Activated CD8-positive, alpha-beta memory T cell treated with anti-CD3 and anti-CD28 coated beads for 4 hours (primary cell): ENCODE results near the gene APOBEC3F.

Experiments
- DNase-seq, 2 donors: peaks; one replicate each; pipeline ENCODE4 v3.0.0-alpha.2; 2020; ENCODE audit warnings: low read depth in 2 of 2

APOBEC3F gene

DNA sequence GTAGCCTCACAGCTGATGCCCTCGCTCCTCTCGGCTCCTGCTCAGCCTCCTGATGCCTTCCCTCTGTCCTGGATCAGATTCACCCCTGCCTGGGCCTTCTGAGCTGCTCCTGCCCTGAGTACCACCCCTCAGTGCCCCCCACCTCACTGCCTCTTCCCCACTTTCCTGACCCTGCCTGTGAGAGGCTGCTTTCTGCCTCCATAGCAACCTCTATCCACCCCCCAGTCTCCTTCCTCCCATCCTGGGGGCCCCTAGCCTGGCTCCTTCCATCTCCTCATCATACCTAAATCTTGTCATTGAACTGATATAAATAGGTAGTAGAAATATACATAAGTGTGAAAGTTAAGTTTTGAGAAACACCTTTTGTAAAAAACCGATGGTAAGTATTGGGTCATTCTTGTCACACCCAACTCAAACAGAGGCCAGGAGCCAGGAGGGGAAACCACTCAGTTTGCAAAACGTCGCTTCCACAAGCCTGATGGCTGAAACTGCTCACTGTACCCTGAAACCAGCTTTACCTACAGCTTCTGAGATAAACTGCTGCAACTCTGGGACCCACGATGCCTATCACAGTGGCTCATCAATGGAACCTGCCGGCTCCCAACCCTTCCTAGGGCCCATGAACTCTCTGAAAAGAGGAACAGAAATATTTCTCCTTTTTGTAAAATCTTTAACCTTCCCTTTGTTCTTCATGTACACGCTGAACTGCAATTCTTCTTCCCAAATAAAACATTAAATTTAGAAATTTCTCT is 51.6 kb downstream of the APOBEC3F start:
- no peak for DNase-seq

DNA sequence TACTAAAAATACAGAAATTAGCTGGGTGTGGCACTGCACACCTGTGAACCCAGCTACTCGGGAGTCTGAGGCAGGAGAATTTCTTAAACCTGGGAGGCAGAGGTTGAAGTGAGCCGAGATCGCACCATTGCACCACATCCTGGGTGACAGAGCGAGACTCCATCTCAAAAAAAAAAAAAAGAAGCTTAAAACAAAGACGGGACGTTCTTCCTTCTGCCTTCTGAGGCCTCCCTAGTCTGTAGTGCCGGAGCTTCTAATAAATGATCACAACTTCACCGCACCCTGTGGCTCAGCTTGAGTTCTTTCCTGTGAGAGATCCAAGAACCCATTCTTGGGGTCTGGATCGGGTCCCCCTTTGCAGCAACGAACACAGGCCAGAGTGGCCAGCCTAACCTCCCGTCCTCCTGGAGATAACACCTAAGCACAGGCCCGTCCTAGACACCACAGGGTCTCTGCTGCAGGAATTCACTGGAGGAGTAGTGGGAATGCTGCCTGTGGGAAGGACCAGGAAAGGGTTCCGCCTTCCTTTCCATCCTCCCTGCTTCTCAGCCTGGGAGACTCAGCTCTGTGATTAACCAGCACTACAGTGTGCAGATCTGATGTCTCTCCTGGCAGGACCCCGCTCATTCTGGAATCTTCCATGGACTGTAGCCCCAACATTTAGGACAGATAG is 54.2 kb downstream of the APOBEC3F start:
- DNase-seq, result no peak

DNA sequence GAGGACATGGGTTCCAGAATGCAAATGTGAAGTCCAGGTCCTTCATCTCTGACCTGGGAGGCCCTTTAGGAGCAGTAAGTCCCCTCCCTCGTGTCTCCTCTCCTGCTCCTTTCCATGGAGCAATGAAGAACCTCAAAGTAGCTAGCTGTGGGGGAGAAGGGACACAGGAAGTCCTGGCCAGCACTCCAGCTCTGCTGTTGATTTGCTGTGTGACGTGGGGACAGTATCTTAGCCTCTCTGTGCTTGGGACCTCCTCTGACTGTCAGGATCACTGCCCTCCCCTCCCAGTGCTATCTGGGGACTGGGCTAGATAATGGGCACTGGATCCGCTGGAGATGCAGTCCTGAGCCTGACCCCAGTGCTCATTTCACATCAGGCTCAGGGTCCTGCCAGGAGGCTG is 55.3 kb downstream of the APOBEC3F start:
- no peak for DNase-seq

DNA sequence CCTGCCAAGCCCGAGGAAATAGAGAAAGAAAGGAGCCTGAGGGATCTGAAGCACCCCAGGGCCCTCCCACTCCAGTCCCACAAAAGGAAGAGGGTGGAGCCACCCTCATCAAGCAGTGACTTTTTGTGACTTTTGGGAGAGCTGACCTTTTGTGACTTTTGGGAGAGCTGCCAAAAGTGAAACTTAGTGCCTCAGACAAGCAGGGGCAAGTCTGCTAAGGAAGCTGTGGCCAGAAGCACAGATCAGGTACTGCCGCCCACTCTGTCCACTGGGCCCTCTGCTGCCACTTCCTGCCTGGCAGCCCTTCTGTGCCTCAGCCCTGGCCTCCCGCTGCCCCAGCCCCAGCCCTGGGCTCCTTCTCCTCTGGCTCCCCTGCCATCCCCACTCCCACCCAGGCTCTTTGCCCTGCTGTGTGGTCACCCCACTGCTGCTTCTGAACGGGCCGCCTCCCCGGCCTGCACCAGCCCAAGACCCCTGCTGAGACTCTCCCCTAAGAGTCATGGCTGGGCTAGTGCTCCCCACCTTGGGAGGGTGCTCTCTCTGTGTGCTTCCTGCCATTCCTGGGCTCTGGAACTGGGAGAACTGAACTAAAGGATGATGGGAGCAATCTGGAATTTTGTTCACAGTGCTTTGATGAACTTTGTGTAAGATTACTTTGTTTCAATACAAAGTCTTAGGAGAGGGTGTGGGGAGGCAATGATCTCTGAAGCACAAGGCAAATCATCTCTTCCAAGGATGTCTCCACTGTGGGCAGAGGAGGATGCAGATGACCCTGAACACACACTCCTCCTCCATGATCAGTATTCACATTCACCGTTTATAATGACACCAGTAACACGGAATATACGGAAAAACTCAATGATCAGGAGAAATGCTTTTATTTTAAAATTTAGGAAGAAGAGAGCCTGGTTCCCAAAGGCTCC is 56.7 kb downstream of the APOBEC3F start, which contains the start of gene APOBEC3H:
APOBEC3H (plus strand) TSS at position 147 of the 923 bp plus-strand sequence. CDS start 3,035 bp downstream, outside the sequence.
- DNase-seq, result no peak

DNA sequence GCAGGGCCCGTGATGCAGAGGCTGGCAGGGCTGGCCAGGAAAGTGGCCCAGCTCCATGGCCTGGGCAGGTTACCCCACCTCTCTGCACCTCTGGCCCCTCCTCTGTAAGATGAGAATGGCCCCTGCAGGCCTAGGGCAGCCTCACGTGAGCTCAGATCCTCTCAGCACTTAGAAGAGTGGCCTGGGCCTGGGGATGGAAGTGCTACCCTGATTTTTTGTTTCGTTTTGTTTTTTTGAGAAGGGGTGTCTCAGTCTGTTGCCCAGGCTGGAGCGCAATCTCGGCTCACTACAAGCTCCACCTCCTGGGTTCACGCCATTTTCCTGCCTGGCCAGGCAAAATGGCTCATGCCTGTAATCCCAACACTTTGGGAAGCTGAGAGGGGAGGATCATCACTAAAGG is 57.4 kb downstream of the APOBEC3F start:
- no peak for DNase-seq

DNA sequence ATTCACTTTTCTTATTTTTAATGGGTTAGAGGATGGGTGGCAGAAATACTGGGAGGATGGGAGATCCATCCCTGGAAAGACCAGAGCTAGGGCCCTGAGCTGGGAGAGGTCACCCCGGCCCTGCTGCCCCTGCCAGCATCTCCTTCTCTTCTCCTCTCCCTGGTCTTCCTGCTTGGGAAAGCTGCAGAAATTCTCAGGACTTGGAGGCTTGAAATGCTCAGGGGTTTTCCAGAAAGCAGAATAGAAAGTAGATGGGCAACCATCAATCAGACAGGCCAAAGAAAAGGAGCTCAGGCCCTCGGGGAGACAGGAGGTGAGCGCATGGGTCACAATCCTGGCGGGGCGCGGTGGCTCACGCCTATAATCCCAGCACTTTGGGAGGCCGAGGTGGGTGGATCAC is 57.9 kb downstream of the APOBEC3F start:
- DNase-seq, result no peak

GRCh38 chr22:39101226-39101625 is 60.6 kb downstream of the APOBEC3F start:
- no peak for DNase-seq

- no peak for DNase-seq
These were observed 62.8 kb downstream of the APOBEC3F start for GRCh38 chr22:39103431-39103830.
